Measurements from ENCODE around the gene CLDN8.

Gene CLDN8

DNA sequence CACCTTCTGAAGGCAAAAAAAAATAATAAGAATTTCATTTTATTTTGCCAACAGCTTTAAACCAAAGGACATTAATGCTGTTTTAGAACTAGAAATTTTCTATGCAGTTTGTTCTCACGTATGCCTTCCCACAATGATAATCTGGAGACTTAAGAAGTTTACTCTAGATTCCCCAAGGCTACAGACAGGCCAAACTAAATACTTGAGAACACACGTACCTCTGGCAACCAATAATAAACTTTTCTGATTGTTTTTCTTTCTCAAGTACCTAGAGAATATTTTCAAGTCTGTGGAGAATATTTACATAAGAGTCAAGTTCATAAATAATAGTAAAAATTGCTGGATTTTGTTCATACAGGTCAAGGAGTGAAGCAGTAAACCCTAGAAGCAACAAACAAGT is 15.9 kb downstream of the CLDN8 start:
- no peak for DNase-seq

DNA sequence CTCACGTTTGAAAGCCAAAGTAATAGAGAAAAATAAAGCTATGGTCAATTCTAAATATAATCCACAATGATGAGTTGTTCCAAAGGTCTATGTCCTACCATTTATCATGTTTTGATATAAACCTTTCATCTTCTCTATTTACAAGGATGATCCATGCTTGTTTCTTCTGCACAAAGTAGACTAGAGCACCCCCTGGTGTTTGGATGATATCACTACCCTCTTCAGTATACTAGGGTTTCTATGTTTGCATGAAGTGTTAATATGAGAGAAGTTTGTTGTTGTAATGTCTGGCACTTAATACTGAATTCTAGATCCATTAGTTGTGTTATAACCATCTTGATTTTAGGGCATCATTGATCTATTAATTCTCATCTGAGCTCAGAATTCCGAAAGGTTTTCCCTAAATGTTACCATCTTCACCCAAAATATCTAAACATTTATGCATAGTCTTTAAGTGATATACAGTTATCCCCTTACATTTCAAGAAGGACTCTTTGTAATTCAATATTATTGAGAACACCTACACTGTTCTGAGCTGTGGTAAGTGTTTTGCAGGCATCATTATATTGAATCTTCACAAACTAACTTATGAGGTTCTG is 21.1 kb downstream of the CLDN8 start:
- no peak for DNase-seq

DNA sequence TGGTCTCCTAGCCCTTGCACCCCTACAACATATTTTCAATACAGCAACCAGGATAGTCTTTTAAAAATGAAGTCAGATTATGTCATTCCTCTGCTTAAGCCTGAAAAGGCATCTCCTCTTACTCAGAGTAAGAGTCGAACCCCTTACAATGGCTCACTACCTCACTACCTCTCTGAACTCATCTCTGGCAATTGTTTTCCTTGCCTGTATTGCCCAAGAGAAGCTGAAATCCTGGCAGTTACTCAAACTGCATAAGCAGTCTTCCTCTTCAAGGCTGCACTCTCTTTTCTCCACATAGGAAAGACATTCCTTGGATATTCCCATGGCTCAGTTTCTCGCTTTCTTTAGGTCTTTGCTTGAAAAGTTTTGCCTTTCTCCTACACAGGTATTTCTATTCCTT is 22.7 kb downstream of the CLDN8 start:
- DNase-seq = no peak

DNA sequence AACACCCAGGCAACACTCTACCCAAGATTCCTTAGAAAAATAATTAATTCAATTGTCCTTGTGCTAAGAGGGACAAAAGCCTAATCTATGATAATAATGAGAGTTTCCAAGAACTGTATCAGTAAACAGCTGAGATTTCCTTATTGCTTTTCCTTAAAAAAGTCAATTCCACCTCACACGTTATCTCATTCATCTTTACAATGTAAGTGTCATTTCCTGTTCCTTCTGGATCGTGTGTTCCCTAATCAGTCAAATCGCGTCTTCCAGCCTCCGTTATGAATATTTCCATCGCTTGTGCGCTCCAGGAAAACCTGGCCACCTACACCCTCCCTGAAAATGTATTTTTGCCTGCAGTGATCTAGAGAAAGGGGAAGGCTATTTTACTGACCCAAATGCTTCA is 25.3 kb downstream of the CLDN8 start:
- DNase-seq = no peak

DNA sequence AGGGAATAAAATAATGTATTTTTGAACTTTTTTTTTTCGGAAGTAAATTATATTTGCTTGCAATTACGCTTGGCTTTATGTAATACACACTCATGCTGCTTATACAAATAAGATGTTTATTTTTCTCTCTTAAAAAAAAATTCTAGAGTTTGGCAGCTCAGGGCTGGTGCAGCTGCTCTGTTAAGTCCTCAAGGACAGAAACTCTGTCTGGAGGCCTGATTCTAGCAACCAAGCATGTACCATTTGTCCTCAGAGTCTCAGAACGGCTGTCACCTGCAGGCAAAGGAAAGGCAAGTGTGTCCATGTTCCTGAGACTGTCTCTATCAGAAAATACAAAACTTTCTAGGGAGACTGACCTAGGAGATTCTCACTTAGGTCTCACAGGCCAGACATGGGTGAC is 26.1 kb downstream of the CLDN8 start:
- DNase-seq = no peak

DNA sequence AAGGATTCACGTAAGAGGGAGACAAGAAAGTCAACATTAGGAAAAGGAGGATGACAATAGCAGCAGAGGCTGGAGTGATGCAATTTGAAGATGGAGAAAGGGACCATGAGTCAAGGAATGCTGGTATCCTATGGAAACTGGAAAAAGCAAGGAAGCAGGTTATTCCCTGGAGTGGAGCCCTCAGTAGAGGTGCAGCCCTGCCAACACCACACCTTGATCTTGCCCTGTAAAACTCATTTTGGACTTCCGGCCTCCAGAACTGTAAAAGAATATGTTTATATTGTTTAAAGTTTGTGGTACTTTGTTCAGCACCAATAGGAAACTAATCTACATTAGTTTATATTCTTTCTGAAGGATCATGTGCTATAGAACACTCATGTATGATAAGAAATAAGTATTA is 29.7 kb downstream of the CLDN8 start:
- no peak for DNase-seq

DNA sequence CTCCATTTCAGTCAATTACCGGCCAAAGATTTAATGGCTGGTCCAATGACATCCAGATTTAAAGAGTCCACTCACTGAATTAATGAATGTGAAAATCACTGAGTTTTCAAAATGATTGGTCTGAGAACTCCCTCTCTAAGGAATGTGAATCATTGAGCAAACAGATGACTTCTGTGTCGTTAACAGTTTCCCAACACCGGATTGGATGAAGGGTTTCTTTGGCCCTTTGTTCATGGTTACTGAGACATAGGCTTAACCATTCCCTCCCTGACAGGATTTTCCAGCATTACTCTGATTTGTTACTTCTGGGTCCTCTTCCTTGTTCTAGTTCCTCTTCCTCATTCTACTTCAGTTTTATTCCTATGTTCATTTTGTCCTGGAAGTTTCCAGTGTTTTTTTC is 47.8 kb downstream of the CLDN8 start:
- no peak for DNase-seq

DNA sequence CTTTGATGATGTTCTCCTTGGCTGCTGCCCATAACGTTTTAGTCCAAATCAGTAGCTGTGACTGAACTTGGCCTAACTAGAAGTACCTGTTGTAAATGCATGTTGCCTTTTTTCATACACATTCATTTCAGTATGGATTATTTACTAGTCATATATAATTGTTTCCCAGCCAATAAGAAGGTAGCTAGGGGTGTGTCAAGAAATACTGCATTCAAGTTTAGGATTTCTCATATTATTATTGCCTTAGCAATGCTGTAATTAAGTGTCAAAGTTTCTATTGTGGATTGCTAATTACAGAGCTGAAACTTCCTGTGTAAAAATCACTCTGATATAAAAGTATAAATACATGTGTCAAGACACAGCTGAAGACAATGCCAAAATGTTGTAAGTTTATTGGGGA is 49.2 kb downstream of the CLDN8 start, which contains the start of gene CLDN17:
Gene CLDN17 (minus strand): TSS at position 101 of the 400 bp plus-strand sequence. CDS start 188 bp downstream, outside the sequence.
- no peak for DNase-seq

DNA sequence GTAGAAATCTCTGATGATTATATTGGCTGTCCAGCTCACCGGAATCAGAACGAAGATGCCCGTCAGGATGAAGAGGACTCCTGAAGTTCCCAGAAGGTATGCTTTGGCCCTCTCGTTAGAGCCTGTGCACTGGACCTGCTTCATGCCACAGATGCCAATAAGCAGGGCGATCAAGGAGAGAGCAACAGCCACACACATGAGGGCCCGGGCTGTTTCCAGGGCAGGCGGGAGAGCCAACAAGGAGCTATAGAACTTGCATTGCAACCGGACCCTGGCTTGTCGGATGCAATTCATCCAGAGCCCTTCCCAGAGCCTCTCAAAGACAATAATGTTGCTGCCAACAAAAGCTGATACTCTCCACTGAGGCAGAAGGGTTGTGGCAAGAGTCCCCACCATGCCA is 49.7 kb downstream of the CLDN8 start:
- no peak for DNase-seq

DNA sequence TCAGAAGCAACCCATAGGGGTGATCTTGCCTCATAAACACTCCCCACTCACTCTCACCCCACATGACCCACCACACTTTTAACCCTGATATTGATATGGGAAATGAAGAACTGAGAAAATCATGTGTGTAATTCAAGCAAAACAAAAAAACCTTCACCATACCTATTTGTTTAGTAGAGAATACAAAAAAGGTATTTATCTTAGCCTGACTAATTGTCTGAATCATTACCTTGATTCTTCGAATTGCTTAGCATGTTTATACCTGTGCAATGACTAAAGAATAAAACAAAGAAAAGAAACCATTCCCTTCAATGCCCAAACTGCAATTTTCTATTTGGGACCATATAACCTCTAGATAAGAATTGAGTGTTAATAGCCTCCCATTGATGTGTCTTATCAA is 51.1 kb downstream of the CLDN8 start:
- no peak for DNase-seq
